HG02763 (cell line): ENCODE data around the gene CACNA1C.

Experiments used
- ATAC-seq: cut with Tn5 transposase; IDR thresholded peaks from one replicate; pipeline ENCODE4 v1.9.1; 2021; ENCODE audit warnings: mild to moderate bottlenecking, moderate library complexity; ENCODE audit not compliant: unreplicated experiment

Gene CACNA1C

GRCh38 chr12:2271961-2272360 is 219.2 kb downstream of the CACNA1C start:
- ATAC-seq: no peak

- ATAC-seq: no peak
These were observed 220.5 kb downstream of the CACNA1C start for GRCh38 chr12:2273288-2273687.

DNA sequence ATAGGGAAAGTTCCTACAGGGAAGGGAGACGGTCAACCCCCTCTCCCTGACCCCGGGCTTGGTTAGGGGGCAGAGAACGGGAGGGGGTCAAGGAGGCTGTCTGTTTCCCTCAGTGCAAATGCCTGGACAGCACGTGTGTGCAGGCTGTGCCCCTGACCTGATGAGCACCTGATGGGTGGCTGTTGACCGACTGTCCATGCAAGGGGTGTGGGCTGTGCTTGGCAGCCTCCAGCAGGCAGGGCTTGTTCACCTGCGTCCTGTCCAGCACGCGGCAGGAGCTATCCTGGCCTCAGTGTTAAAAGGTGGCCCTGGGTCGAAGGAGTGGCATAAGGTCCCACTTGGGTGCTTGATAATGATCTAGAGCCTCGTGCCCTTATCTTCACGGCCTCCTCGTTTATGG is 221.0 kb downstream of the CACNA1C start:
- ATAC-seq: no peak

DNA sequence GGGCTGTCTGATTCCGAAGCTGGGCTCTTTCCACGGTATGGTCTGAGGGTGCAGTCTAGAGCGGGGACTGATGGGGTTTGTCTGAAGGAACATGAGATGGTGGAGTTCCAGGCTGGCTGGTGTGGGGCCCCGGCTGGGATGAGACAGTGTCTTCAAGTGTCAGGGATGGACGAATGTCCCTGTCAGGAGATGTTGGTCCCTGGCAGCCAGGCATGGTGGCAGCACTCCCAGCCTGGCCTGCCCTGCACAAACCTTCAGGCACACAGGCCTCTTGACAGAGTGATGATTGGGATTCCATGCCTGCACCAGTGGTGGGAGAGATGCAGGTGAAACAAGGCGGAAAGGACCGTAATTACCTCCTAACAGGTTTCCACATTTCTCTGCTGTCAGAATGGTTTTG is 221.9 kb downstream of the CACNA1C start:
- ATAC-seq: no peak

- ATAC-seq: no peak
These were observed 223.7 kb downstream of the CACNA1C start for GRCh38 chr12:2276288-2277033.

- no peak for ATAC-seq
These were observed 224.8 kb downstream of the CACNA1C start for GRCh38 chr12:2277492-2278155.

GRCh38 chr12:2281446-2281845 is 228.7 kb downstream of the CACNA1C start:
- ATAC-seq: no peak

DNA sequence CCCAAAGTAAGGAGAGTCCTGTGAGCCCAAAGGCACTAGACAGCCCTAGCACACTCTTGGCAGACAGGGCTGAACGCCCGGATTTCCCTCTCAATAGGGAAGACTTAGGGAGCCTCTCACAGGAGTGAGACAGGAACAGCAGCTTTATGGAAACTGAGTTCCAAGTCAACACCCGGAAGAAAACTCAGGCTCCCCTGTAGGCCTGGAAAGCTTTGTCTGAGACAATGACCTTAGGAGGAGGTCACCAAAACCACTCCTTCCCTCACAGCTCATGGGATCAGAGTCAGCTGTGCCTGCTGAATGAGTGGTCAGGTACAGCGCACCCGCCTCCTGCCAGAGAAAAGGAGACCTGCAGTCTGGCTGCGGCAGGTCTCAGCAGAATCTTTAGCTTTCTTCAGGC is 229.5 kb downstream of the CACNA1C start:
- no peak for ATAC-seq

GRCh38 chr12:2283480-2283879 is 230.7 kb downstream of the CACNA1C start:
- no peak for ATAC-seq

- ATAC-seq: no peak
These were observed 231.1 kb downstream of the CACNA1C start for GRCh38 chr12:2283916-2284315.

GRCh38 chr12:2284321-2284813 is 231.6 kb downstream of the CACNA1C start:
- ATAC-seq: no peak

- no peak for ATAC-seq
These were observed 232.1 kb downstream of the CACNA1C start for GRCh38 chr12:2284857-2285256.

DNA sequence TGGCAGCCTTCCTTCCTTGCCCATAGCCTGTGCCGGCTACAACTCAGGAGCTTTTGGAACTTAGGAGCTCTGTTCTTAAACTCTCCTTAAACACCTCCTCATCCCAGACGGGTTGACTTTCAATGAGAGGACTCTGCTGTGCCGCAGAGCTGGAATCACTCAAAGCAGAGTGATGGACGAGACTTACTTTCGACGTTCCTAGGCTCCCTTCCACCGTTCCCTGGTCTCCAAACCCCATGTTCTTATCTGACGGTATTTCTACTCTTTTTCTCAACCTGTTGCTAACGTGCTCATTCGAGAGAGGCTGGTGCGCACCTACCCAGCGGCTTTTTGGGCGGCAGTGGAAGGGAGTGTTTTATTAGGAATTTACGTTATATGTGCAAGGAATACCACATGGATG is 232.7 kb downstream of the CACNA1C start:
- no peak for ATAC-seq

DNA sequence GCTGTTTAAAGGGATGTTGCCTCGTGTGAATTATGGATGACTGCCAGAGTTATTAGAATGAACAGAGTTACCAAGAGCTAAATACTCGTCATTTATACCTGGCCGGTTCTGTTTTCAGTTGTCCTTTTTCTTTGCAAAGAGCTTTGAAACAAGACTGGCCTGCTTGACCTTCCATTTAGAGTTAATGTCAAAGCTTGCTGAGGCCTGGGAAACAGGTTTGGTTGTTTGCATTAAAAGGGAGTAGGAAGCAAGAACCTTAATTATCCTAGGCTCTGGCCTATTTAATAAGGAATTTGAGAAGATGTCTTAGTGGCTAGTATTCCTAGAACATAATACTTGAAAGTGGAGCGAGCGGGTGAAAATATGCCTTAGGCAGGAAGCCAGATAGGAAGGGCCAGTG is 233.3 kb downstream of the CACNA1C start:
- ATAC-seq: no peak

GRCh38 chr12:2286461-2287131 is 233.8 kb downstream of the CACNA1C start:
- no peak for ATAC-seq

DNA sequence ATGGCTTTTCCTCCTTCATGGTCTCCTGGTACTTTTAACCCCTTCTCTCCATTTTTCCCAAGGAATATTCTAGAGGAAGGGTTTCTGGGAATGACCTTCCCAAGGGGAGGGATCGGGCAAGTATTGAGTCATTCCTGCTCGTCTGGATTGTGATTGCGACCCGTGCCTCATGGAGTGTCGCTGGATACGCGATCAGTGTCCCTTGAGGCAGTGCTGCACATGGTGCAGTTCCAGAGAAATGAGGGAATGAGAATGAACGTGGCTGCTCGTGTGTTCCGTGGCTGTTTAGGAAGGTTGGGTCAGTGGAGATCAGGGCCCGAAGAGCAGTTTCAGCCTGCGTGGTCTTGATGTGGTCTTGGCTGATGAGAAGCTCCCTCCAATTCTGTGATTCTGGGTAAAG is 234.4 kb downstream of the CACNA1C start:
- ATAC-seq: no peak

GRCh38 chr12:2287589-2287988 is 234.8 kb downstream of the CACNA1C start:
- no peak for ATAC-seq

DNA sequence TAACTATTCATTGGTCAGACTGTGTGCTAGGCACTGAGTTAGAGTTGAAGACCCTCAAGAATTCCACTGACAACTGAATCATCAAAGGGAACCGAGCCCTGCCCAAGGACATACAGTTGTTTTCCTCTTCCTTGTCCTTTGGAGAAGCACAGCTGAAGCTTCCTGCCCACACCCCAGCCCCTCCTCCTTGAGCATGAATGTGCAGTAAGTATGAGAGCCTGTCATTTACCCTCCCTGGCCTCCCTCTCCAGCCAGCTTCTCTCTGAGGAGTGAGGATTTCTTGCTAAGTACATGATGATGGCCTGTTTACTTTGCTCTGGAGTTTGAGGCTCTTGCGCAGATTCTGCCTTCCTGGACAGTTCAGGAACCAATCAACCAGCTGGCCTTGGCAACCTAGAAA is 235.2 kb downstream of the CACNA1C start:
- ATAC-seq: no peak

GRCh38 chr12:2288471-2288870 is 235.7 kb downstream of the CACNA1C start:
- no peak for ATAC-seq

GRCh38 chr12:2288875-2289274 is 236.1 kb downstream of the CACNA1C start:
- no peak for ATAC-seq

- ATAC-seq: no peak
These were observed 236.7 kb downstream of the CACNA1C start for GRCh38 chr12:2289525-2289924.

- no peak for ATAC-seq
These were observed 237.3 kb downstream of the CACNA1C start for GRCh38 chr12:2290091-2290490.
